Astrocyte of the hippocampus (primary cell): ENCODE measurements around the gene HOXB6.

Experiments
- DNase-seq: peaks from one replicate; pipeline ENCODE4 v3.0.0; 2011; ENCODE audit warnings: low read depth, low spot score

Gene HOXB6

DNA sequence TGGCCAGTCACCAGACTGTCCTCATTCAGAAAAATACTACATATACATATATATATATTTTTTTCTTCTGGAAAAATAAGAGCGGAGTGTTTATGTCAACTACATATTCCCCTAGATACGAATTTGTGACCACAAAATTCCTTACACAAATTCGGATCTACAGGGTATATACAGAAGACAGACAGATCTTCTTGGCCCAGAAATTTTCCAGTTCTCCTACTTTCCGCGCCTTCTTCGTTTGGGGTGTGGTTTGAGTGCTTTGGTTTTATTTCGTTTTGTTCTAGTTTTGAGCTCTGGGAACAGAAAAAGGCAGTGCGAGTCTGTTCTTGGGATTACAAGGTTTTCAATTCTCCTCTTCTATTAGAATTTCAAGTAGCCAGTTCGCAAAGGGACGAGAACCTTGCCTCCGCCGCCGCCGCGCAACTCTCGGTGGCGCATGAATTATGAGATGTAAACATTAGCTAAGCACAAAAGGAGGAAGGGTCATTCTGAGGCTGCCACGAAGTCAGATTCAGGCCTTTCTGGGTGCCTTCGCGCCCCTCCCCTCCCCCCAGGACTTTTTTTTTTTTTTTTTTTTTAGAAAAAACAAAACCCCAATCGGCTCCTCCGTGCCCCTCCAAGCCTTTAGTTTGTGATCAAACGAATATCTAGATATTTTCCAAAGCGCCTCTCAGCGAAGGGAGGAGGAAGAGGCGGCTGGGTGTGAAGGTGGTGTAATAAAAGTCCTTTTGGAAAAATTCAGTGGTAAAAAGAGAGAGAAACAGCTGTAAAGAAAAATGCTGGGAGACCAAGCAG lies 24.8 kb downstream of the HOXB6 start:
- DNase-seq, result peak; percentile 50

DNA sequence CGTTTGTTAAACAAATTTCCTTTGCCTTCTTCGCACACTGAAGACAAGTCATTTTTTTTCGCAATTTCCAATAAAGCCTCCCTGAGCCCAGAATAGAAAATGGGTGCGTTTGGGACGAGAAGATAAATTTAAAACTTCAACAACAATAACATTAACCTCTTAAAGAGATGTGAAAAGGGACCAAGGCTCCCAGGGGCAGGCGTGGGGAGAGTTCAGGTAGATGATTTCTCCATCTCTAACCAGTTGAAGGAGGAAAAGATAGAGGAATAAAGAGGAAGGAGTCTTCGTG lies 25.4 kb downstream of the HOXB6 start:
- peak; percentile 45 for DNase-seq

DNA sequence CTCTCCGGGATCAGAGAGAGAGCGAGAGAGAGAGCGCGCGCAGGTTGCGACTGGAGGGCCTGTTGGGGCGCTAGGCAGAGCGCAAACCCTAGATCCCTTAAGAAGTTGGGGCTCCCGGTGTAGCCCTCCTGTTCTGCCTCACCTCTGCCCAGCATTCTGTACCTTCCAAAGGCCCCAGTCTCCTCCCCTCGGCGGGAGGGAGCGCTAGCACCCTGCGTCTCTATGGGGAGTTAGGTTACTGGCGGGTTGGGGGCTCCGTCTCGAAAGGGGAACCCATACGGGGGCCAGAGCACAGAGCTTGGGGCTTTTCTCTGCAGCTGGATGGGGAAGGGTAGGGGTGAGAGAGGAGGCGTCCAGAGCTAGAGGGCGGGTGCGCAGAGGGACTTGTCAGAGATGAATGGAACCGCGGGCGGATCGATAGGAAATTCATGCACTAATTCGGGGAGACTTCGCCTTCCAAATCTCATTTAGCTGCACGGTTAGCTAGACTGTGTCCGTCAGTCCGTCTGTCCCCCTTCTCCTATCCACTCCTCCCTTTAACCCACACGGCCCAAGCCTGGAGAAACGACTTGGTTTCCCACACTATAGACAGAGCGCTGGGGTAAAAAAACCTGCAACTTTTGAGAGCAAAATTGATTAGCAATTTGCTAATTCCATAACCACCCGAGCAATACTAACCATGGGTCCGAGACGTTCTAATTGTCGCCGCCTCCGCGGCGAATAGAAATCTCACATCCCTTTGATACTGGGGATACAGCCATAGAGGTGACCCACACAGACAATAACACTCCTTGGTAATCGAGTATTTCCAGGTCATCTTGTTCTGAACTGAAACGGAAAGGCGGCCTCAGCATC lies 25.9 kb downstream of the HOXB6 start:
- DNase-seq, result peak; percentile 31

DNA sequence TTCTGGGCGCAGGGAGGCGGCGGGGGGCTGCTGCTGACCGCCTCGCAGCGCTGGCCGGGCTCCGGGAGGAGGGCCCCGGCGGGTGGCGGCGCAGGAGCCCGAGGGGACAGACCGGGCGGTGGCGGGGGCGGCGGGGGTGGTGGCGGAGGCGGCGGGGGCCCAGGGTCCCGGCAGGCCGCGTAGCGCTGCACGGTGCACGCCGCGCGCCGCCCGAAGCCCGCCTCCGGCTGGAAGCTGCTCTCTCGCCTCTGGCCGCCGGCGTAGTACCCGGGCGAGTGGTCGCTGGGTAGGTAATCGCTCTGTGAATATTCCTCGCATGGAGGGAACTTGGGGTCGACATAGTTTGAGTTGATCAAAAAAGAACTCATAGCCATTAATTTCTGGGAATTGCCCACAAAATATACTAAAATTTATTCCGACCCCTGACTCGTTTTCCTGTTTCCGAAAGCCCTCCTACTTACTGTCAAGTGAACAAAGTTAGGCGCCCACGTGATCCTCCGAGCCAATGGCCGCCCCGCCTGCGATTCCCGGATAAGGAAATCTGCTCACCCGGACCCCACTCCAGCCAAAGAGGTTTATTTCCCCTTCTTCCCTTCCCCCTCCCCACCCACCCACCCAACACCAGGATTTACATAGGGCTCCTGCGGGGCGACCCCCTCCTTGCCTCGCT lies 26.7 kb downstream of the HOXB6 start, which contains the start of gene HOXB4:
Gene HOXB4, minus strand, starts transcription at position 405 of the 670 bp plus-strand sequence. Its CDS starts 31 bp downstream, at position 374.
- DNase-seq, result peak; percentile 79

DNA sequence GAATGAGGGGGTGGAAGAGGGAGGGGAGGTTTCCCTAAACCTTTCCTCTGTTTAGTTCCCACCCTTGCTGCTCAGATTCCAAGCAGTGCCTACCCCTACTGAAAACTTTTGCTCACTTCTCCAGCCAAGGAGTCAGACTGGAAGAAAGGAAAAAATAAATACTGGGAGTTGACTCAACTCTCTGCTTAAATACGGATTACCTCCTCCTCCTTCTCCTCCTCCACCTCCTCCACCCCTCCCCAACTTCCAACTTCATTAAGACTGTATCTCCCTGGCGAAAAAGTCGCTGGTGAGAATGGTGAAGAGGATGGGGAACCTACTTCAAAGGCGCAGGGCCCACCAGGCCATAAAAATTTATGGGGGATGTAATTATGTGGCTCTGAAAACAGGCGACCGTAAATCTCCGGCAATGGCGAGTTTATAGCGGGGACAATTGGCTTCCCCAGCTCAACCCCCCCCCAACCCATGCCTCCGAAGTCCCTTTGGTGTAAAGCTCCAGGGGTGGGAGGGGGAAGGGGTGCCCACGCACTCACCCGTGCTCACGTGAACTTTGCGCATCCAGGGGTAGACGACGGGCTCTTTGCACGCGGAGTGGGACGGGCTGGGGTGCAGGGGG lies 27.3 kb downstream of the HOXB6 start:
- peak; percentile 27 for DNase-seq

DNA sequence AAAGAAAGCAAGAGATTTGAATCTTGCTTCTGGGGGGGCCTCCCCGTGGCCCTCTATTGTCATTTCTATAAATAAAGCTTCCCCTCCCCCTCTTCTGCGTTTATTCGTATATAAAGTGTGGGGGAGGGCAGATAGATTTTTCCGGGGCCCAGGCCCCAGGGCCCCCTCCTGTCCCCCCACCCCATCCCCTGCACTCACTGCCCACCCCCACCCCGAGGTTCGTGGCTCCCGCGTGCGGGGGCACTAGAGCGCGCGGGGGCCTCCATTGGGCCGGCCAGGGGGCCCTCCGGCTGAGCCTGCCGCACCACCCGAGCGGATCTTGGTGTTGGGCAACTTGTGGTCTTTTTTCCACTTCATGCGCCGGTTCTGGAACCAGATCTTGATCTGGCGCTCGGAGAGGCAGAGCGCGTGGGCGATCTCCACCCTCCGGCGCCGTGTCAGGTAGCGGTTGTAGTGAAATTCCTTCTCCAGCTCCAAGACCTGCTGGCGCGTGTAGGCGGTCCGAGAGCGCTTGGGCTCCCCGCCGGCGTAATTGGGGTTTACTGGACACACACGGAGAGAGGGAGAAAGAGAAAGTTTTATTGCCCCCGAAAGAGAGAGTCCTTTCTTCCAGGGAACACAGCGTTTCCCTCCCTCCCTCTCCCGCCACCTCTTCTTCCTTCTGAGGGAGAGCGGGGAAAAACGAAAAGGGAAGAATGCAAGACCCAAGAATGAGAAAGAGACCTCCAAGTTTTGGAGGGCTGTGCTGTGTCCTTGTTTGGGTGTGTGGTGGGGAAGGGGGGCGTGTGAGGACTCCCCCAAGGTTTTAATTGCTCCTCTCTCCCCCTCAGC lies 28.1 kb downstream of the HOXB6 start:
- DNase-seq, result peak; percentile 67

DNA sequence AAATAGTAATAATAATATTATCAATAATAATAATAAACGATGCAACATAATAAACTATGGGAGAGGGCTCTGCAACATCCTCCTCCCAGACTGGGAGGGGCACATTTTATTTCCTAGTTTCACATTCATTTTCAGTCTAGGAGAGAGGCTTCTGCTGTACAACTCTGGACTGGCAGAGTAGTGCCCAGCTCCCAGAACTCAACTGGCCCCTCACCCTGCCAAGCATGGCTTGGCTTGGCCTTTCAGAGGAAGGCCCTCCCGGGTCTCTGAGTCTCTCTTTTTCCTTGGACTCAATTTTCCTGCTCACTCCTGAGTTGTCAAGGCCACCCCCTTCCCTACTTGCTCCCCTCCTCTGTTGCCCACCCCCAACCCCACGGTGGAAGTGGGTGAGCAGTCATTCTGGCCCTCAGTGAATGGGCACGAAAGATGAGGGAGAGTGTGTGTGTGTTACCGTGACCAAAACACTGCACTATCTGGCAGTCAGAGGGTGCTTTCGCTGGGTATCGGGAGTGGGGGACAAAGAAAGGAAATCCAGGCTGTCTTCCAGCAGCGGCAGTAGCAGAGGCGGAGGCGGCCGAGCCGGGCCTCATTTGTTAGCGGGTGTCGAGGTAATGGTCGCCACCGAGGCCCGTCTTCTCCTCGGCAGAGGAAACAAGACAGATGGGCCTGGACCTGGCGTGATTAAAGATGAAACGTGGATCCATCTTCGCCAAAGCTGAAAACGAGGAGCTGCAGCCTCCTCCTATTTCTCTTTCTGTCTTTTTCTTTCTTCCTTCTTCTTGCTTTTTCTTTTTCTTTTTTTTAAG lies 28.9 kb downstream of the HOXB6 start:
- DNase-seq, result peak; percentile 31

DNA sequence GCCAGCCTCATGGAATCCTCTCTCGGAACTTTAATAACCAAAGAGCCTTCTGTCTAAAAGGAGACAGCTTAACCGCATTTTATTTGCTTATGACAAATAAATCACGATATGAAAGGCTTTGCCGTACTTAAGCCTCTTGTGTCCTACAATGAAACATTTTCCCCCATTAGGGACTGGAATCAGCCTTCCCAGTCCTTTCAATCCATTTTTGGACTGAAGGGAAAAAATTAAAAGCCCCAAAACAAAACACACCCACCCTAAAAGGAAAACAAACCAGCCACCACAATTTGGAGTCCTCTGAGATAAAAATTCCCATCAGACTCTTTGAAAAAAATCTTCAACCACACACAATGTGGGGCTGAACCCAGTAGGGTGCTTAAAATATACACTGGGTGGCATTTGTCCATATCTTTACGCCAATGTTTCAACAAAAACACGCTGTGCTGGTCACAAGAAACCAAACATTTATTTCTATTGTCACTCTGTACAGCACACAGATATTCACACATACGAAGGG lies 29.7 kb downstream of the HOXB6 start:
- DNase-seq, result peak; percentile 46

DNA sequence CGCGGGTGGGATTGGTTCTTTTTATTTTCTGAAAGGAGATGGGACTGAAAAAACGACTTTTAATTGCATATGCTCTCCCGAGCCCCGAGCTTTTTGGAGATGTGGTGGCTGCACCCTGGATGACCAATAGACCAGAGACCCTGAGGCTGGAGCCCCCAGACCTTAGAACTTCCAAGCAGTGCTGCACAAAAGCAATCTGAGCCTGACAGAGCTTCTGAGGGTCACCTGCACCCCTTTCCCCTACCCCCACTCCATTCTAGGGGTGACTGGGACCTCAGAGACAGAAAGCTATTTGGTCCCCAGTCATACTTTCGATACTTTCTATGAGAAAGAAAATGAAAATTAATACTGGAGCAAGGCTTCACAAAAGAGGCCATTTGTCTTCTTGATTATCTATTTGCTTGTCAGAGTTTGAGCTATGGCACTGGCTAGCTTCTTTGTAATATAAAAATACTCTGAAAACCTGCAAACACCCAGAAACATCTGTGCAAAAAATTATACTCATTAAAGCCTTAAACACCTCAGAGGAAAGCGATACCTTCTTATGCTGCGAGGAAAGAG lies 30.2 kb downstream of the HOXB6 start:
- no peak for DNase-seq

DNA sequence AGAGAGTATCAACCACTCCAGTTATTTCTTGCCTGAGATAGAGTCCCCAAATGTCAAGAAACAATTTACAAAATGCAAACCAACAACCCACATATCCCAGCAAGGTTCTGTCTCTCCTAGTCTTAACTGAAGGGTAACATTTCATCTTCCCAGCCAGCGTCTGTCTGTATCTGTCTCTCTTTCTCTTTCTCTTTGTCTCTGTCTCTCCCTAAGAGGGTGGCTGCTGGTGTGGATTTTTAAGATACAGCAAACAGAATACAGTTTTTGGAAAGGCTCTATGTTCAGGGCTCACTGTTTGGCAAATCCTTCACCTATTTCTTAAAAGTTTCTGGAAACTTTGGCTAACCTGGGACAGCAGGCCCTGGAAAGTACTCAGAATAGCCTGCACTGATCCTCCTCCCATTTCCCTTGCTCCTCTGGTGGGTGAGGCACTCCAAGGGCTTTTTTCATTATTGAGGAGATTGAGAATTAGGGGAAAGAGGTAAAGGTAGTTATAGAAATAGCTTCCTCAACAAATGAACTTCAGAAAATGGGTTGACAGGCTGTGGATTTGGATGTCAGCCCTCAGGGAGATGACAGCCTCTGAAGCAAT lies 32.9 kb downstream of the HOXB6 start:
- DNase-seq, result no peak

DNA sequence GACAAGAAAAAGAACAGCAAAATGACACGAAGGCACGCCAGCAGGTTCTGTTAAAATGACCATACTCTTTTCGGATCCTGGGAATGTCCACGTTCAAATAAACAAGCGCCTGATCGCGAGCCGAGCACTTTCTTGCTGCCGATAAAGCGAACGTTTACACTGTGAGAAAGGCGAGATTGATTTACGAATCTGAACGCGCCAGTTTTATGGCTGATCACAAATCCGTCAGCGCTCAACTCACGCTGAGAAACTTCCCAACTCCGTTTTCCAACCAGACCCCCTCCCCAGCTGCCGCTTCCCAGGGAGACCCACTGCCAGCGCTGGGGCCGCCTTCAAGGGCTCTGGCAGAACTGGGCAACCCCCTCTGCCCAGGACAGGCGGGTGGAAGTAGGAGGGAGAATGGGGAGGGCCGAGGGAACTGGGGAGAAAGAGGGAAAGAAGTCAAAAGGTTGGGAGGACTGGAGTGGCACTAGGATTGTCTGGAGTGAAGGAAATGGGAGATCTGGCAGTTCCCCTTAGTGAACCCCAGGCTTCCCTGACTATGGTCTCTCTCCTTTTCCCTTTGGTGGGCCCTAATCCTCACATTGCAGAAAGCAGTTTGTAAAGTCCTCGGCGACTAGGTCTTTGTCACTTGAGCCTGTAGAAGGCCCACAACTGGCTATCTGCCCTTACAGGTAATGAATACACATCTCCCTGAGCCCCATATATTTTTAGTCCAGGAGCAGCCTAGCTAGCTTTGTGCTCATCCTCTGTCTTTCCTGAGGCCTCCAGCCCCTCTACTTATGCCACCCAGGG lies 33.6 kb downstream of the HOXB6 start:
- DNase-seq, result no peak

DNA sequence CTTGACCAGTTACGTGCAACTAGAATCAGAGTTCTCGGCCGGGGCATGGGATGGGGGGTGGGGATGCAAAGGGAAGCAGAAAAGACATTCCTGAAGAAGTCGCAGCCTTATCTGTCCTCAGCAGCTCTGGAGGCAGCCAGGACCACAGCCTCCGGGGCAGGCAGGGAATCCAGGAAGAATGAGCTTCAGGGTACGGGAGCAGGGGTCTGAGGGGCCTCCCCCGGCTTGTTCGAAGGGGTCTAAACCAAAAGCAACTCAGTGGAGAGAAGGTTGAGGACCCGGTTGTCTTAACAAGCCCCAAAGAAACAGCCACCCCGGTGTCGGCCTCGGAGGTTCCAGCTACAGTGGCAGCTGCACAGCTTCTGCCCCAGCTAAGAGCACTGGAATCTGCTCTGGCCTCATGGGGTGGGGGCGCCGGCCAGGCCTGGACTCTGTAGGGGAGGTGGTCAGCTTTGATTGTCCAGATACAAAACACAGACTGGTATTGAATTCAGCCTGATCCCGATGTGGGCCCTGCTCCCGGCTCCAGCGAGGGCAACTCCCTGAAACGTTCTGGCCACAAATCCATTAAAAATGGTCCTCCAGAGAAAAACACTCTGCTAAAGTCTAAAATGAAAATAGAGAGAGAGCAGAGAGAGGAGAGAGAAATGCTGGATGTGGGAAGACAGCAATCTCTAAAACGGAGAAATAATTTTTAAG lies 34.3 kb downstream of the HOXB6 start:
- no peak for DNase-seq

DNA sequence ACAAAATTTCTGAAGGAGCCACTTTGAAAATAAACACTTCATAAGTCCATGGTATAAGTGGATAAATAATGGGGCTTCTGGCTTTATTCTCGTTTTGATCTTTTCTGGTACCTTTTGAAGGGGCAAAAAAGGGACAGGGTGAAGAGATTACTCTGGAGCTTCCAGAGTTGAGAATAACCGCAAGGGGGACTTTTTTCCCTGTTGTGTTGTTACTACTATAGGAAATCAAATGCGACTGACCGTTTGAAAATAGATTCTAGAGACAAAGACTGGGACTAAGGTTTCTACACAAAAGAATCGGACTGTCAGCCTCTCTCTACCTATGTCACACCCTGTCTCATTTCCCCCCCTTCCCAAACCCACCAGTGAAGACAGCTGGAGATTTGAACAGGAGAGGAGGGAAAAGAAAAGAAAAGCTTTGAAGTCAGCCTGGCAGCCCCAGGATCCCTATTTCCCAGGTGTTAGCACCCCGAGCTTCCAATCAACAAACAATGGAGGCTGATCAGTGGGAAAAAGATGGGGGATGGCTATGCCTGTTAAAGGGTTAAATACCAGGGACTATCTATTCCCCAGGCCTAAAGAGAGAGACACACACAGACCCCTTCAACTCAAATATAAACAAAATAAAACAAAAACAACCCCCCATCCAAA lies 35.0 kb downstream of the HOXB6 start:
- DNase-seq, result no peak

DNA sequence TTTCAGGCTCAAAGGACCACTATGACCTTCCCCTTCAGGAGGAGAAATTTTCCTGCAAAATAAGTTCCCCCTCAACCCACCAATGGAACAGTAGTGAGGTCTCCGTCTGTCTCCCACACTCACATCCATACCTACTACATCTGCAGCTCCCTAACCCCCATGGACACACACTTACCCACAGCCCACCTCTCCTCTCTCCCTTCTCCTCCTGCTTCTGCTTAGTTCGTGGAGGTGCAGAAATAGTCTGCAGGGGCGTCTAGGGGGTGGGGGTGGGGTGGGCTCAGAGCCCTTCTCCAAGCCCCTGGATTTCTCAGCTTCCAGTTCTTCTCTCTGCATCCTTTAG lies 35.6 kb downstream of the HOXB6 start:
- DNase-seq, result no peak

DNA sequence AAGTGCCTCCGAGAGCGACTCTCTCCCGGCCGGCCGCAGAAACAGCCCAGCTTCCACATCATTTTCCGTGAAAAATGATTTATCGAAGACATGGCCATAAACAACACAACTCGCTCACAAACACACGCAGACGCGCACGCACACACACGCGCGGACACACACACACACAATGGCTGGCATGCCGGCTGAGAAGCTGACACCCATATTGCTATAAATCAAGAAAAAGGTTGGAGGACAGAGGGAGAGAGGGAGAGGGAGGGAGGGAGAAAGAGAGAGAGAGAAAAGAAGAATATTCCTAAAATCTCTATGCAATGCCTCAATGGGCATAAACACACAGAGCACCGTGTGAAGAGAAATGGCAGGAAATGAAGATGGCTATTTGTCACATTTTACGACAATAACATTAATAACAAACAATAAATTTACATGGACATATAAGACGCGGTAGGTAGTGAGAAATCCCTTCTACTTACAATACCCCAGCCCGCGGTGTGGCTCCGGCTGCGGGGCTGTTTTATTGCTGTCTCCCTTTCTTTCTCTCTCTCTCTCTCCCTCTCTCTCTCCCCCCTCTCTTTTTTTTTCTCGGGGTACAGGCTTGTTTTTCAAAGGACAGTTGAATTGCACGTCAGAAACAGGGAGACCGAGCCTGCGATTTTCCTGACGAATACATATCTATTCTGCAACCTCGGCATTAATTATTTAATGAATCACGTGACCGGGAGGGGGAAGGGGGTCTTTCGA lies 36.1 kb downstream of the HOXB6 start:
- no peak for DNase-seq

DNA sequence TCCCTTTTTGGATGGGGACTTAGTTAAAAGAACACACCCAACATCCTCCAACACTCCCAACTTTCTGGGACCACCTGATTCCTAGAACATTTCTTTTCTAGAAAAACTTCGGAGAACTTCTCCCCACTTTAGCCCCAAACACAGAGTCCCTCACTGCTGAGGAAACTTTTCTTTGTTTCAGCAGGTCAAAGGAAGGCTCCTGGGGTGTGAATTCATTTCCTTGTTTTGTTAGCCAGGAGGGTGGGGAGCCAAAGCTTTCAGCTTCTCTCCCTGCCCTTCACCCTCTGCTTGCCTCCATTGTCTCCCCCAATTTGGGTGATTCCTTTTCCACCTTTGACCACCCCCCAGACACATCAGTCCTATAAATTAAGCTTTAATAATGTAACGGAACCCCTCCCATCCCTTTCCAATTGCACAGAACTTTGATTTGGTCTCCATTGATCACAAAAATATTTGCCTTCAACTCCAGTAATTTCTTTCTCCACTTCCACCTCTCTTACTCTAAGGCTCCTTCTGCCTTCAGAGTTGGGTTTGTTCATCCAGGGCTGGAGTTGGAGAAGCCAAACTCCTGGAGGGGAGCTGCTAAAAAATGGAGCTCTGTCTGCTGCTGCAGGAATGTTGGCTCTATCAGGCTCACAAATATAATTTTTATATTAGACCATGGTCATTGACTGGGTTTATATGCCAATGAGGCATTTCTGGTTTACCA lies 37.0 kb downstream of the HOXB6 start:
- no peak for DNase-seq
